ENCODE measurements around the gene NUP85.

GRCh38 chr17:75285123-75285522 is 79.6 kb downstream of the NUP85 start:
- TF ChIP-seq CTCF (IDR thresholded peaks at IDR 0.05; ENCODE audit: insufficient read depth, low read depth, low read length) (no peak), EZH2 (IDR thresholded peaks at IDR 0.05; ENCODE audit: insufficient read depth, low read length) (no peak)
